GM23338 (cell line): ENCODE results near the gene TMEM119. TPM values are rescaled to one million over a fixed set of nuclear protein-coding genes. Genes with fewer than 3 reads are reported as not detected.
"Not testable (repeated sequence)": the region's sequence is repeated elsewhere in the genome, so short reads cannot be mapped to it uniquely, and the experiment has no call there.

Source experiments
- ATAC-seq: fragments of 200-7000 bp; cut with Tn5 transposase; 3 replicates; pipeline ENCODE4 v1.9.1; 2020
- DNase-seq: peaks from one replicate; pipeline ENCODE4 v3.0.0-alpha.2; 2015; ENCODE audit warnings: low spot score
- H2AFZ ChIP-seq: fragments of 200-600 bp; sonication (generic); 2 replicates; pipeline ENCODE4 v1.8.0; 2016; ENCODE audit warnings: antibody characterized with exemption, mild to moderate bottlenecking, moderate library complexity
- H3F3A ChIP-seq: fragments of 200-600 bp; sonication (generic); replicated peaks from 2 replicates; pipeline ENCODE4 v1.8.0; 2017; ENCODE audit warnings: antibody characterized with exemption, mixed run types, low read depth
- H3K27ac ChIP-seq: fragments of 200-600 bp; sonication (generic); 2 replicates; pipeline ENCODE4 v1.6.1; 2016; ENCODE audit warnings: low read depth
- H3K27me3 ChIP-seq: fragments of 200-600 bp; sonication (generic); 2 replicates; pipeline ENCODE4 v1.8.0; 2016; ENCODE audit warnings: mild to moderate bottlenecking, mixed run types, moderate library complexity; ENCODE audit not compliant: insufficient read depth
- H3K36me3 ChIP-seq: fragments of 200-600 bp; sonication (generic); 2 replicates; pipeline ENCODE4 v1.8.0; 2016; ENCODE audit warnings: mild to moderate bottlenecking; ENCODE audit not compliant: insufficient read depth
- H3K4me1 ChIP-seq: fragments of 200-600 bp; sonication (generic); 2 replicates; pipeline ENCODE4 v1.8.0; 2016; ENCODE audit warnings: mild to moderate bottlenecking, moderate library complexity; ENCODE audit not compliant: insufficient read depth
- H3K4me2 ChIP-seq: fragments of 200-600 bp; sonication (generic); 2 replicates; pipeline ENCODE4 v1.7.1; 2017; ENCODE audit warnings: mixed run types
- H3K4me3 ChIP-seq: fragments of 200-600 bp; sonication (generic); 2 replicates; pipeline ENCODE4 v1.6.1; 2016; ENCODE audit warnings: mixed run types
- H3K79me2 ChIP-seq: fragments of 200-600 bp; sonication (generic); replicated peaks from 2 replicates; pipeline ENCODE4 v1.8.0; 2017; ENCODE audit warnings: mild to moderate bottlenecking; ENCODE audit not compliant: insufficient read depth
- H3K9me2 ChIP-seq: fragments of 200-600 bp; sonication (generic); 2 replicates; pipeline ENCODE4 v1.8.0; 2017; ENCODE audit not compliant: insufficient read depth
- H4K20me1 ChIP-seq: fragments of 200-600 bp; sonication (generic); replicated peaks from 2 replicates; pipeline ENCODE4 v1.8.0; 2017; ENCODE audit warnings: mild to moderate bottlenecking; ENCODE audit not compliant: insufficient read depth
- H3K27ac Mint-ChIP-seq: 2 replicates; pipeline ENCODE4 v1.8.0; 2020; ENCODE audit warnings: inconsistent platforms, mild to moderate bottlenecking, moderate library complexity, mixed read lengths
- H3K27me3 Mint-ChIP-seq: 3 replicates; pipeline ENCODE4 v1.8.0; 2022; ENCODE audit warnings: low read depth, mild to moderate bottlenecking, moderate library complexity, mixed read lengths, inconsistent platforms; ENCODE audit not compliant: insufficient read depth, poor library complexity
- H3K36me3 Mint-ChIP-seq: 3 replicates; pipeline ENCODE4 v1.8.0; 2021; ENCODE audit warnings: low read depth, mild to moderate bottlenecking, inconsistent platforms, moderate library complexity, mixed read lengths
- H3K4me1 Mint-ChIP-seq: 3 replicates; pipeline ENCODE4 v1.8.0; 2020; ENCODE audit warnings: mild to moderate bottlenecking, inconsistent platforms, mixed read lengths
- H3K4me3 Mint-ChIP-seq: 3 replicates; pipeline ENCODE4 v1.8.0; 2021; ENCODE audit warnings: moderate library complexity, mild to moderate bottlenecking, inconsistent platforms, mixed read lengths
- H3K9me3 Mint-ChIP-seq: 3 replicates; pipeline ENCODE4 v1.8.0; 2020; ENCODE audit warnings: moderate library complexity, mild to moderate bottlenecking, inconsistent platforms, mixed read lengths
- CREB1 ChIP-seq: fragments of 250-450 bp; sonication (Bioruptor Pico); IDR thresholded peaks from 2 replicates; pipeline ENCODE4 v1.5.0; 2020; ENCODE audit warnings: low read depth, mild to moderate bottlenecking, moderate library complexity
- ETS1 ChIP-seq: IDR thresholded peaks from 2 replicates; pipeline ENCODE4 v1.6.1; 2016; ENCODE audit warnings: antibody characterized with exemption
- EZH2 ChIP-seq: fragments of 200-600 bp; sonication (generic); IDR thresholded peaks from one replicate; pipeline ENCODE4 v1.8.0; 2017; ENCODE audit warnings: antibody characterized with exemption, mild to moderate bottlenecking, low read depth; ENCODE audit not compliant: unreplicated experiment
- JUNB ChIP-seq: IDR thresholded peaks from one replicate; pipeline ENCODE4 v1.6.1; 2016; ENCODE audit warnings: antibody characterized with exemption; ENCODE audit not compliant: unreplicated experiment
- NANOG ChIP-seq: IDR thresholded peaks from 2 replicates; pipeline ENCODE4 v1.6.1; 2016; ENCODE audit warnings: antibody characterized with exemption, borderline replicate concordance
- POLR2AphosphoS5 ChIP-seq: IDR thresholded peaks from 2 replicates; pipeline ENCODE4 v1.6.1; 2016; ENCODE audit warnings: antibody characterized with exemption, low read depth
- REST ChIP-seq: IDR thresholded peaks from one replicate; pipeline ENCODE4 v1.6.1; 2018; ENCODE audit warnings: antibody characterized with exemption; ENCODE audit not compliant: unreplicated experiment
- STAT1 ChIP-seq: IDR thresholded peaks from one replicate; pipeline ENCODE4 v1.6.1; 2016; ENCODE audit warnings: antibody characterized with exemption; ENCODE audit not compliant: unreplicated experiment
- ZNF114 ChIP-seq: fragments of 250-450 bp; sonication (Bioruptor Pico); IDR thresholded peaks from 2 replicates; pipeline ENCODE4 v1.5.0; 2020; ENCODE audit warnings: mild to moderate bottlenecking, moderate library complexity
- ZNF331 ChIP-seq: fragments of 250-450 bp; sonication (Bioruptor Pico); IDR thresholded peaks from 2 replicates; pipeline ENCODE4 v1.5.0; 2020; ENCODE audit warnings: low read depth, mild to moderate bottlenecking, moderate library complexity
- polyA plus RNA-seq: library from polyadenylated mRNA; unstranded; fragments of >200 nt; fragmentation: Nextera tagmentation; extraction: Ambion mirVana; gene quantifications from 2 replicates; pipeline ENCODE4 v1.2.1, GENCODE V29; 2016
- total RNA-seq: library from RNA; depleted of rRNA; stranded (reverse); fragments of >200 nt; shearing (Covaris generic); gene quantifications from 2 replicates; pipeline ENCODE4 v1.2.3, GENCODE V29; 2014

The TMEM119 gene
- total and polyA plus RNA-seq, 2 experiments from 2014 or later = 0.06 to 0.07 TPM

DNA sequence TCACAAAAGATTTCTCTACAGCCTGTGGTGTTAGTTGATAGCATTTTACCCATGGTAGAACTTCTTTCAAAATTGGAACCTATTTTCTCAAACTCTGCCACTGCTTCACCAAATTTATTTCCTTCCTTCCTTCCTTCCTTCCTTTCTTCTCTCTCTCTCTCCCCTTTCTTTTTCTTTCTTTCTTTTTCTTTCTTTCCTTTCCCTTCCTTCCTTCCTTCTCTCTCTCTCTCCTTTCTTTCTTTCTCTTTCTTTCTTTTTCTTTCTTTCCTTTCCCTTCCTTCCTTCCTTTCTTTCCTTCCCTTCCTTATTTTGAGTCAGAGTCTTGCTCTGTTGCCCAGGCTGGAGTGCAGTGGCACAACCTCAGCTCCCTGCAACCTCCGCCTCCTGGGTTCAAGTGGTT lies 23.6 kb downstream of the TMEM119 start:
- H3K4me3 Mint-ChIP-seq, H3K79me2 ChIP-seq: not testable (repeated sequence)

GRCh38 chr12:108573317-108573716 lies 24.6 kb downstream of the TMEM119 start:
- H4K20me1 ChIP-seq = no peaks in the 10 kb centered on the region
- H3K27me3 ChIP-seq = no peaks in the 10 kb centered on the region
- H3K27ac Mint-ChIP-seq = no peak overlapping the region
- TF ChIP-seq ETS1 (no peak), ZNF331 (CRISPR knock-in tag) (no peak), ZNF114 (CRISPR knock-in tag) (no peak), POLR2AphosphoS5 (no peak), STAT1 (no peak), EZH2 (no peak), CREB1 (CRISPR knock-in tag) (no peak)
- no peak overlapping the region for H2AFZ ChIP-seq
- no peak overlapping the region for H3K4me3 ChIP-seq
- H3F3A ChIP-seq = 0 out of 2 replicates have a peak, but pooled peaks cover 3% of the 10 kb centered on the region
- H3K4me3 Mint-ChIP-seq = no peak overlapping the region
- H3K36me3 Mint-ChIP-seq = peaks cover 8% of the 10 kb centered on the region
- peaks cover 3% of the 10 kb centered on the region; the same call in 1 of the 3 replicates for H3K9me3 Mint-ChIP-seq
- ATAC-seq (no peak), DNase-seq (no peak)
- no peaks in the 10 kb centered on the region for H3K4me1 ChIP-seq
- H3K27ac ChIP-seq = no peak overlapping the region
- no peak overlapping the region for H3K4me2 ChIP-seq
- H3K36me3 ChIP-seq = peaks cover 9% of the 10 kb centered on the region
- no peaks in the 10 kb centered on the region for H3K4me1 Mint-ChIP-seq
- H3K27me3 Mint-ChIP-seq = peaks cover 2% of the 10 kb centered on the region
- H3K9me2 ChIP-seq = no peaks in the 10 kb centered on the region
- no peaks in the 10 kb centered on the region for H3K79me2 ChIP-seq

More for the DNA sequence above, 23.6 kb downstream of the TMEM119 start:
- H3K4me2 ChIP-seq, H2AFZ ChIP-seq, H3K27me3 Mint-ChIP-seq, ATAC-seq, H3K36me3 Mint-ChIP-seq, DNase-seq, H3K9me2 ChIP-seq, H3K4me3 ChIP-seq, H4K20me1 ChIP-seq, H3F3A ChIP-seq, H3K4me1 Mint-ChIP-seq, H3K27ac Mint-ChIP-seq, H3K4me1 ChIP-seq, H3K27ac ChIP-seq, H3K36me3 ChIP-seq, H3K27me3 ChIP-seq: not testable (repeated sequence)
- H3K9me3 Mint-ChIP-seq = peaks cover 10% of the 10 kb centered on the region; the same call in 2 of the 3 replicates

- Histone ChIP-seq H3K79me2 (no peaks in the 10 kb centered on the region), H3K4me2 (no peak overlapping the region), H3K27me3 (no peaks in the 10 kb centered on the region), H4K20me1 (no peaks in the 10 kb centered on the region), H3K27ac (no peak overlapping the region), H3K36me3 (peaks cover 19% of the 10 kb centered on the region), H3K4me1 (no peaks in the 10 kb centered on the region), H2AFZ (no peak overlapping the region), H3K4me3 (no peak overlapping the region), H3K9me2 (no peaks in the 10 kb centered on the region), H3F3A (0 out of 2 replicates have a peak, but pooled peaks cover 3% of the 10 kb centered on the region)
- Mint-ChIP-seq H3K9me3 (no peaks in the 10 kb centered on the region), H3K36me3 (peaks cover 17% of the 10 kb centered on the region), H3K4me1 (no peaks in the 10 kb centered on the region), H3K4me3 (no peak overlapping the region), H3K27me3 (peaks cover 2% of the 10 kb centered on the region), H3K27ac (no peak overlapping the region)
- ATAC-seq (no peak), DNase-seq (no peak)
- no peak for TF ChIP-seq NANOG
- TF ChIP-seq ZNF114 (CRISPR knock-in tag) = no peak
- TF ChIP-seq STAT1 = no peak
- no peak for TF ChIP-seq REST
- no peak for TF ChIP-seq JUNB
Observed at GRCh38 chr12:108572166-108572790, 25.6 kb downstream of the TMEM119 start.
